H1 (cell line): ENCODE measurements around the gene CCL5. TPM values are rescaled to one million over a fixed set of nuclear protein-coding genes. Genes with fewer than 3 reads are reported as not detected.

Experiments used
- BACH1 ChIP-seq: IDR thresholded peaks from 2 replicates; pipeline ENCODE4 v1.6.1; 2012; ENCODE audit warnings: low read length, improper control_type of control experiment
- FOSL1 ChIP-seq: IDR thresholded peaks from 2 replicates; pipeline ENCODE4 v1.6.1; 2011; ENCODE audit warnings: mild to moderate bottlenecking, low read depth, low read length, moderate library complexity; ENCODE audit not compliant: insufficient read depth
- HDAC6 ChIP-seq: IDR thresholded peaks from one replicate; pipeline ENCODE4 v1.7.1; 2012; ENCODE audit warnings: low read depth, mild to moderate bottlenecking, inconsistent platforms, low read length, moderate library complexity
- MAX ChIP-seq: IDR thresholded peaks from 2 replicates; pipeline ENCODE4 v1.6.1; 2012; ENCODE audit warnings: inconsistent platforms
- RFX5 ChIP-seq: IDR thresholded peaks from 2 replicates; pipeline ENCODE4 v1.6.1; 2011; ENCODE audit warnings: low read depth, low read length, improper control_type of control experiment, borderline replicate concordance
- YY1 ChIP-seq: IDR thresholded peaks from 2 replicates; pipeline ENCODE4 v1.6.1; 2011; ENCODE audit warnings: low read depth, mild to moderate bottlenecking, low read length
- polyA plus RNA-seq, 7 experiments: library from polyadenylated mRNA; depleted of rRNA in 3 of 7; stranded (reverse) in 5 of 7; unstranded in 2 of 7; fragments of >200 nt in 5 of 7; fragments of 200-250 nt in 2 of 7; gene quantifications; 1 replicate in 5 of 7; 2 replicates in 1 of 7; 4 replicates in 1 of 7; pipeline versions ENCODE4 v1.2.1 to v1.2.3, GENCODE V29; 2011 to 2013; ENCODE audit warnings: missing spikeins in 2 of 7, mixed read lengths in 2 of 7
- total RNA-seq: library from RNA; stranded (reverse); fragmentation: NEBNext Ultra II Directional; extraction: Animal tissue kit (Norgen Biotek cat#: 25700); gene quantifications from 2 replicates; pipeline ENCODE4 v1.2.1, GENCODE V29; 2021
- TF ChIP-seq, protein P1 (sequence below): IDR thresholded peaks from 2 replicates; pipeline ENCODE4 v1.6.1; 2011; ENCODE audit warnings: low read length, improper control_type of control experiment

The CCL5 gene
- total and polyA plus RNA-seq, 2 of the 8 experiments (the other 6 are each of a cell fraction or from before 2014, with no cell fraction given), result not detected

DNA sequence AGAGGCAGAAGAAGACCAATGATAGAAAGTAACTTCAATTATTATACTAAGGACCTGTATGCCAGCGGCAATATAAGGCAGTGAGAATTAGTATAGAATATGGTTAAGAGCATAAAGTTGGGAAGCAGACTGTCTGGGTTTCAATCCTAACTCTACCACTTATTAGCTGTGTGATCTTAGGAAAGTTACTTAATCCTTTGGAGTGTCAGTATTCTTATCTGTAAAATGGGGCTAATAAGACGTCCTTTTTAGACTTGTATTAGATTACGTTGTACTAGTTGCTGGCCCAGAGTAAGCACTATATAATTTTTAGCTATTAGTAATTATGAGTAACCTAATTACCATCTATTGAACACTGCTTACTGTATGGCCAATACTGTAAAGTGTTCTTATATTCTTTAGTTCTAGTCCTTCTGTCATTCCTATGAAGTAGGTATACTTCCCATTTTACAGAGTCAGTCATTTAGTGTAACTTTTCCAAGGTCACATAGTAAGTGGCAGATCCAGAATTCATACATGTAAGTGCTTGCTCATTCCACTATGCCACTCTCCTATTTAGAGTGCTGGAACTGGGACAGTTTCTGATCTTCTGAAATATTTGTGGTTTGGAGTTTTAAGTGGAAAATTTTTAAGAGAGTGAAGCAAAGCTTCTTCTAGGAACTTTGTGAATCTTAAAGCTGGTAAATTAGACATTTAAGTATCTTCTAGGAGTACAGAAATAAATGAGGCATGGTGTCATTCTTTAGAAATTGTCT, 33.9 kb downstream of the CCL5 start (continued):
- TF ChIP-seq, protein P1, sequence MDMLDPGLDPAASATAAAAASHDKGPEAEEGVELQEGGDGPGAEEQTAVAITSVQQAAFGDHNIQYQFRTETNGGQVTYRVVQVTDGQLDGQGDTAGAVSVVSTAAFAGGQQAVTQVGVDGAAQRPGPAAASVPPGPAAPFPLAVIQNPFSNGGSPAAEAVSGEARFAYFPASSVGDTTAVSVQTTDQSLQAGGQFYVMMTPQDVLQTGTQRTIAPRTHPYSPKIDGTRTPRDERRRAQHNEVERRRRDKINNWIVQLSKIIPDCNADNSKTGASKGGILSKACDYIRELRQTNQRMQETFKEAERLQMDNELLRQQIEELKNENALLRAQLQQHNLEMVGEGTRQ, result no peak
- TF ChIP-seq RFX5 (no peak), MAX (no peak), HDAC6 (no peak), YY1 (no peak), BACH1 (no peak), FOSL1 (no peak)
